NCI-H1694 (cell line): Measurements from ENCODE around the gene CCDC110.
A peak's percentile ranks its signal among the peaks of the same experiment; 100 is the strongest.

Source experiments
- DNase-seq: peaks from one replicate; lab custom pipeline; 2025; lab: John Stamatoyannopoulos, UW

The CCDC110 gene

GRCh38 chr4:185472103-185472542 is 590 bp upstream of the CCDC110 start:
- DNase-seq, result no peak

GRCh38 chr4:185470501-185471195 is 885 bp downstream of the CCDC110 start:
- no peak for DNase-seq

DNA sequence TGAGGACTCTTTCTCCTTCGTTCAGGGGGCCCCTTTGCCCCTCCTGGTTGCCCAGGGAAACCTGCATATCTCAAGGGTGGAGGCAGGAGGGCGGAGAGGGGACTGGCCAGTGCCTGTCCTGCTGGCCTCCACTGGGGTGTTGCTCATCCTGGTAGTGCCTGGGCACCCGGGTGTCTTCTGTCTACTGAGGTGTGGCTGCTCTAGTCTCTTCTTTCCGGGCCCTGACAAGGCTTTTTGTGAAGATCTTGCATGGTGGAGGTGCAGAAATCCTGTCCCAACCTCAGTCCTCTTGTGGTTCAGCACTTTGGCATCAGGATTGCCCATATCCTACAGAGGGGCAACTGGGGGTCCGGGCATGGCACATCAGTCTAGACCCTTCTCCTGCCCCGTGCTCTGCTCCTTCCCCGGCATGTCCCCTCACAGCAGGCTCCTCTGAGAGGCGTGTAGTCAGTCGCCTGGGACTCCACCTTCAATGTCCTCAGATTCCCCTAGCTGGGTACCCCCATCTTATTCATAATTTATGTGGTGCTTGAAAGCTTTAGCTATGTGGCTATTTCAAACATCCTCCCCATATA is 1.9 kb downstream of the CCDC110 start:
- DNase-seq, result no peak

GRCh38 chr4:185468999-185469398 is 2.5 kb downstream of the CCDC110 start:
- DNase-seq, result no peak

DNA sequence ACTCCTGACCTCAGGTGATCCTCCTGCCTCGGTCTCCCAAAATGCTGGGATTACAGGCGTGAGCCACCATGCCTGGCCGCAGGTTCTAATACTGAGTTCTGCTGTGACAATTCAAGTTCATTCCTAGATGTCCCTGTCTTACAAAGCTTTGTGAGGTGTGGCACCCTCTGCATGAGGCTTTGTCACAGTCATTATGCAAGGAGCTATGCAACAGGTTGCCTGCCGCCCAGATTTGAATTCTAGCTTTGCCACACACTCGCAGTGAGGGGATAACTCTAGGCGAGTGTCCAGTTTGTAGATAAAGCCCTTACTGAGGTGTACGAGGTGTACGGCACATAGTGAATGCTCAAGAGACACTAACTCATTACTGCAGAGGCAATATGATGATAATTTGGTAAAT is 3.5 kb downstream of the CCDC110 start:
- no peak for DNase-seq

DNA sequence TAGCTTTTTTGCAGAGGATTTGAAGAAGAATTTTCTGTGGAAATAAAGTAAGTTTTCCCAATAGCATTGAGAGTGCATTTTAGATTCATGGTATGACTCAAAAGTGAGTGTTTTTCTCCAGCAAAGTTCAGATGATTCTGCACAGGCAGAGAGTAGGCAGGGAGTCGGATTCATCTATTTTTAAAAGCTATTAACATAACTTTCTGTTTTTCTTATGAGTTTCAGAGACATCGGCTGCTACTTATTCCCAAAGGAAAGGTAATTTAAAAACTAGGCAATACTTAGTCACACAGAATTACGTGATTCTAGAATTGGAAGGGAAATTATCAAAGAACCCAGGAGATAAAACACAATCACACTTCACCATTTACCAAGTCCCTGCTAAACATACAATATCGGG is 4.4 kb downstream of the CCDC110 start:
- no peak for DNase-seq

DNA sequence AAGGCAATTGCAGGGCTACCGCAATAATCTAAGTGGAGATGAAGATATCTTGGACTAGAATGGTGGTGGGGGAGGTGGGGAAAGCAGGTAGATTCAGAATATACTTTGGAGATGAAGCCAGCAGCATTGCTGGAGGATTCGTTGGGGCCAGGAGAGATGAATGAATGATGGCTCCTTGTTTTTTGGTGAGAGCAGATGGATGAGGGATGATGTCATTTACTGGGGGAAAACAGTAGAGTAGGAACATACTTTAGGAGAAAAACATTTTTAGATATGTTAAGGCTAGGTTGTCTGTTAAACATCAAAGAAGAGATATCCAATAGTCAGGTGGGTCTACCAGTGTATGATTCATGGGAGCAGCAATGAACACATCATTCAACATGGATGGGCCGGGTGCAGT is 5.8 kb downstream of the CCDC110 start:
- DNase-seq, result no peak

DNA sequence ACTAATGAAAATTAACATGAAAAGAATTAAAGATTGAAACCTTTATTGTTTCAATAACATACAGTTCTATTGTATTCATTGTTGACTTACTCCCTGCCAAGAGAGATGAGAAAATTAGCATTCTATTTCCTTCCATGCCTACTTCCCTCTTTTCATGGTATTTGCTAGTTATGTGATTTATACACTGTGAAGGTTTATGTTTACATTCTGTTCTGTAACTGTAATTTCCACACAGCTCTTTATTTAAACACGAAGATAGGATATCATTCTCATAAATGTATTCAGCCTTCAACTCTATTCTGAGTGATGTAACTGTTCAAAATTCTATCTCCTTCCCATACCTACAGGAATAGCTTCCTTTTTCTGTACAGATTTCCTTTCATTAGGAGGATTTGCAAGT is 6.6 kb downstream of the CCDC110 start:
- DNase-seq, result no peak

GRCh38 chr4:185464183-185464582 is 7.3 kb downstream of the CCDC110 start:
- no peak for DNase-seq

DNA sequence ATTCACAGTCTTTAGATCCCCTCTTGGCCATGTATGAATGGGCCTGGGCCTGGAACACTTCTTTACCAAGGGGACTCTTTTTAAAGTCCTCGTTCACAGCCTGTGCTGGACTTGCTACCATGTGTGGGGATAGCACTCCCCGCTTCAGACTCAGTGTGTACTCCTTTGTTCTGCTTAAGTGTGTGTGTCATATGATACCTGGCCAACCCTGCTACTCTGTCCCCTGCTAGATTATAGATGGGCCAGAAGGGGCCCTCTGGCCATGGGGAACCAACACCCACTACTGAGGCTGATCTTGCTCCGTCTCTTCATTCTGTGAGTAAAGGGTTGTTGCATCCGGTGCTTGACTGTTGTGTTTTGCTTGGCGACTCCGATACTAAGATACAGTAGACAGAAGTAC is 8.0 kb downstream of the CCDC110 start:
- no peak for DNase-seq

- no peak for DNase-seq
These were observed 10.0 kb downstream of the CCDC110 start for GRCh38 chr4:185461565-185461964.

DNA sequence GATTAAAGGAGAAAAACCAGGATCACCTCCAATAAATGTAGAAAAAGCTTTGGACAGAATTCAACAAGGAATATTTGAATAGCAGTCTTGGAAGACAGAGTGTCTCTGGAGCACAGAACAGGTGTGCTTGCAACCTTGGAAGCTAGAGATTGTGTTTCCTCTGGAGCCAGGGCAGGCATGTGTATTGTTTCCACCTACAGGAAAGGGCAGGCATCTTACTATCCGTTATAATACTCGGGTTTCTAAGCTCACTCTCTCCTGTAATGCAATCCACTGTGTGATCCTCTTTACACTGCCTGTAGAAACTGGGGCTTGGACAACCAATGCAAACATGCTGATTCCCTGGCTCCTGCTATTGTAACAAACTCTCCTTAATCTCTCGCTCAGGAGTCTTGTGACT is 14.4 kb downstream of the CCDC110 start:
- no peak for DNase-seq

DNA sequence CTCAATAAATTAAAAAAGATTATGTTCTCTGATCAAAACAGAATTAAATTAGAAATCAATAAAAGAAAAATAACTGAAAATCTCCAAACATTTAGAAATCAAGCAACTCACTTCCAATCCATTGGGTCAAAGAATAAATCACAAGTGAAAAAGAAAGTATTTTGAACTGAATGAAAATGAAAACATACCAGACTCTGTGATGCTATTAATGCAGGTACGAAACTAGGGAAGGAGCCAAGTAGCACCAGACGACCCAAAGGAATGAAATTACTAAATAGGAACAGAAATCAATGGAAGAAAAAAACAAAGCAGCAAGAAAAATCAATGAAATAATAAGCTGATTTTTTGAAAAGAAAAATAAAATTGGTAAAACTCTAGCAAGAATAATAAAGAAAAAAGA is 15.4 kb downstream of the CCDC110 start:
- DNase-seq, result no peak

DNA sequence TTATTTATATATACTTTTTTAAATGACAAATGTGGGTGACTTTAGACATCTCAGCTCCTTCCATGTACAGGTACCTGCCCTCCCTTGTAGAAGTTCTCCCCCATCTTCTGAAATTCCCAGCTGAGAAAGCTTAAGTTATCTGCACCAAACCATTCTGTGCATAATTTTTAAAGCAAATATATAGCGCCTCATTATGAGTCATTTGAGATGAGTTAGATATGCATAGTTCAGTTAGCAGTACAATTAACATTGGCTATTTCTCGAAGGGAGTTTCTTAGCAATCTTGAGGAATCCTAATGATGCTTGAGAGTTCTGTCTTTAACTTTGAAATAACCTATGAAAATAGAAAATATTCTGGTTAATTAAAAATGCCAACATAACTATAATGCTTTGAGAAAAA is 26.3 kb downstream of the CCDC110 start:
- no peak for DNase-seq

DNA sequence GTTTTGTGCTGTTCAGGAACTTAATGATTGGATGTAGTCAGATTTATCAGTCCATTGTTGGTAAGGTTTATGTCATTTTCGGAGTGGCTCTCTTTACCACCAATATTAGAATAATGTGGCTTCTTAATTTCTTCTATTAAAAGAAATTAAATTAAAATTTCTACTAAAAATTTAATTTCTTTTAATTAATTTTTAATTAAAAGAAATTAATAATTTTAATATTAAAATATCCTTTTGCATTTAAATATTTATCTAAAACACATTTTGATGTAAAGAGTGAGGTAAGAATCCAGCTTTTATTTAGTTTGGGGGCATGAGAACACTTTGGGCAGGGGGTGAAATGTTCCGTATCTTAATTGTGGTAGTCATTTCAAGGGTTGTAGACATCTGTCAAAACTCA is 30.1 kb downstream of the CCDC110 start:
- DNase-seq, result no peak

GRCh38 chr4:185437809-185438208 is 33.7 kb downstream of the CCDC110 start:
- no peak for DNase-seq

DNA sequence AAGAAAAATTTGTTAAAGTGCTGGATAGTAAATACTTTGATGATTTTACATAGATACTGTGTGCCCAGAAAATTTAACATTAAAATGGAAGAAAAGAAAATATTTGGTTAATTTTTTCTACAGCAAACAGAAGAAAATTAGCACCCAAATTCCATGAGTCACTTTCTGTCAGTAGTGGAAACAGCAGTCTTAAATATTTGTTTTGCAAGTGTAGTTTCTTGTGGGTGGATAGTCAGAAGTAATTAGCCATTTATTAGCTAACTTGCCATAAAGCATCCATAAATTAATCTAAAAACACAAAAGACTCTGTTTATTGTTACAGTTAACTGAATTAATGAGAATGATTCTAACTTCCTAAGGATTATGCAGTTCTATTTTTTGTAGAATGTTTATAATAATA is 36.1 kb downstream of the CCDC110 start:
- DNase-seq, result no peak

DNA sequence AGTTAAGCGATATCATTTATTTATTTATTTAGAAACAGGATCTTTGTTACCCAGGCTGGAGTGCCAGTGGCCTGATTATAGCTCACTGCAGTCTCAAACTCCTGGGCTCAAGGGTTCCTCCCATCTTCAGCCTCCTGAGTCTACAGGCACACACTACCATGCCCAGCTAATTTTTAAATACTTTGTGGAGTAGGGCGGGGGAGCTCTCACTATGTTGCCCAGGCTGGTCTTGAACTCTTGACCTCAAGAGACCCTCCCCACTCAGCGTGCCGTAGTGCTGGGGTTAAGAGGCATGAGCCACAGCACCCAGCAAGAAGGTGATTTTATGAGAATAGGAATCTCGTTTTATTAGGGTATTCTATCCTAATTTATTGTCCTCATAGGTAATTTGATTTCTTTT is 41.9 kb downstream of the CCDC110 start:
- no peak for DNase-seq

DNA sequence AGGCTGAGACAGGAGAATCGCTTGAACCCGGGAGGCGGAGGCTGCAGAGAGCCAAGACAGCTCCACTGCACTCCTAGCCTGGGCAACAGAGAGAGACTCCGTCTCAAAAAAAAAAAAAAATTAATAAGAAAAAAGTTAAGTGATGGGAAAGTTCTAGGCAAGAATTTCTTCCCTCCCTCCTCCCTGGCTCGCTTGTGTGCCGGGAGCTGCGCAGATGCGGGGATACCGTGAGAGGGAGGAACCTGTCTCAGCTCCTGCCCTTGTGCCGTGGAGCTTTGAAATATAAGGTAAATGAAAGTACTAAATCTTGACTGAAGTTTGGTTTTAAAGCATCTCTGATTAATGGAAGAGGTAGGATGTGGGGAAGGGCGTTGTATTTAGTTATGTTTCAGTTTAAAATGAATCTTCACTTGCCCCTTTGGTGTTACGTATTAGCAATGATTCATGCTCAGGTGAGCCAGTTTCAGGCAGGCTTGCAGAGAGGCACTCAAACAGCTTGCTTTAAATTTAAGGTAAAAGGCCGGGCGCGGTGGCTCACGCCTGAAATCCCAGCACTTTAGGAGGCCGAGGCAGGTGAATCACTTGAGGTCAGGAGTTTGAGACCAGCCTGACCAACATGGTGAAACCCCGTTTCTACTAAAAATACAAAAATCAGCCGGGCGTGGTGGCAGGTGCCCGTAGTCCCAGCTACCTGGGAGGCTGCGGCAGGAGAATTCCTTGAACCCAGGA is 44.4 kb downstream of the CCDC110 start:
- DNase-seq, result no peak

GRCh38 chr4:185425647-185426352 is 45.7 kb downstream of the CCDC110 start, which contains the start of gene UFSP2:
TSS of gene UFSP2 (minus strand) at chr4:185425964. CDS start at chr4:185425868, 96 bp downstream.
- peak; percentile 66 for DNase-seq

GRCh38 chr4:185424905-185425646 is 46.5 kb downstream of the CCDC110 start:
- no peak for DNase-seq
